ENCODE measurements around the gene THUMPD3.

DNA sequence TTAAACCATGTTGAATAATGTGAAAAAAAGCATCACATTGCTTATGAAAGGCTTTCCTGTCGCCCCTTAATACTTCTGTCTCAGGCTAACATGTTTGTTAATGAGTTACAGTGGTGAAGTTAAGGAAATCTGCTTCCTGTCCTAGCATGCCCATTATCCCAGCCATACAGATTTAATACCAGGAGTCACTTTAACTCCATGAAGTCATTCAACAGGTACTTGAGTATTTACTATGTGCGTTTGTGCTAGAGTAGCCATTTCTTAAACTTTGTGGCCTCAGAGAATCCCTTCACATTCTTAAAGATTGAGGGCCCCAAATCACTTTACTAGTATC is 24.4 kb downstream of the THUMPD3 start:
- TF ChIP-seq, protein P1, sequence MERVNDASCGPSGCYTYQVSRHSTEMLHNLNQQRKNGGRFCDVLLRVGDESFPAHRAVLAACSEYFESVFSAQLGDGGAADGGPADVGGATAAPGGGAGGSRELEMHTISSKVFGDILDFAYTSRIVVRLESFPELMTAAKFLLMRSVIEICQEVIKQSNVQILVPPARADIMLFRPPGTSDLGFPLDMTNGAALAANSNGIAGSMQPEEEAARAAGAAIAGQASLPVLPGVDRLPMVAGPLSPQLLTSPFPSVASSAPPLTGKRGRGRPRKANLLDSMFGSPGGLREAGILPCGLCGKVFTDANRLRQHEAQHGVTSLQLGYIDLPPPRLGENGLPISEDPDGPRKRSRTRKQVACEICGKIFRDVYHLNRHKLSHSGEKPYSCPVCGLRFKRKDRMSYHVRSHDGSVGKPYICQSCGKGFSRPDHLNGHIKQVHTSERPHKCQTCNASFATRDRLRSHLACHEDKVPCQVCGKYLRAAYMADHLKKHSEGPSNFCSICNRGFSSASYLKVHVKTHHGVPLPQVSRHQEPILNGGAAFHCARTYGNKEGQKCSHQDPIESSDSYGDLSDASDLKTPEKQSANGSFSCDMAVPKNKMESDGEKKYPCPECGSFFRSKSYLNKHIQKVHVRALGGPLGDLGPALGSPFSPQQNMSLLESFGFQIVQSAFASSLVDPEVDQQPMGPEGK (CRISPR knock-in tag; IDR thresholded peaks at IDR 0.05; ENCODE audit: borderline replicate concordance), result no peak
- TF ChIP-seq ISL1 (CRISPR knock-in tag; IDR thresholded peaks at IDR 0.05) (no peak), SNAI2 (CRISPR knock-in tag; IDR thresholded peaks at IDR 0.05) (no peak), ZFP3 (CRISPR knock-in tag; IDR thresholded peaks at IDR 0.05) (no peak), ZC3H10 (CRISPR knock-in tag; IDR thresholded peaks at IDR 0.05) (no peak), ZNF8 (CRISPR knock-in tag; IDR thresholded peaks at IDR 0.05) (no peak), ZFP30 (CRISPR knock-in tag; IDR thresholded peaks at IDR 0.05) (no peak), TCF4 (CRISPR knock-in tag; IDR thresholded peaks at IDR 0.05; ENCODE audit: borderline replicate concordance) (no peak), RARB (CRISPR knock-in tag; IDR thresholded peaks at IDR 0.05) (no peak), GLIS3 (CRISPR knock-in tag; IDR thresholded peaks at IDR 0.05) (no peak), PPARA (CRISPR knock-in tag; IDR thresholded peaks at IDR 0.05; ENCODE audit: borderline replicate concordance) (no peak), ESRRG (CRISPR knock-in tag; IDR thresholded peaks at IDR 0.05) (no peak)
- TF ChIP-seq, protein P2, sequence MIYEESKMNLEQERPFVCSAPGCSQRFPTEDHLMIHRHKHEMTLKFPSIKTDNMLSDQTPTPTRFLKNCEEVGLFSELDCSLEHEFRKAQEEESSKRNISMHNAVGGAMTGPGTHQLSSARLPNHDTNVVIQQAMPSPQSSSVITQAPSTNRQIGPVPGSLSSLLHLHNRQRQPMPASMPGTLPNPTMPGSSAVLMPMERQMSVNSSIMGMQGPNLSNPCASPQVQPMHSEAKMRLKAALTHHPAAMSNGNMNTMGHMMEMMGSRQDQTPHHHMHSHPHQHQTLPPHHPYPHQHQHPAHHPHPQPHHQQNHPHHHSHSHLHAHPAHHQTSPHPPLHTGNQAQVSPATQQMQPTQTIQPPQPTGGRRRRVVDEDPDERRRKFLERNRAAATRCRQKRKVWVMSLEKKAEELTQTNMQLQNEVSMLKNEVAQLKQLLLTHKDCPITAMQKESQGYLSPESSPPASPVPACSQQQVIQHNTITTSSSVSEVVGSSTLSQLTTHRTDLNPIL (CRISPR knock-in tag; IDR thresholded peaks at IDR 0.05; ENCODE audit: low read depth), result no peak
- TF ChIP-seq, protein P3, sequence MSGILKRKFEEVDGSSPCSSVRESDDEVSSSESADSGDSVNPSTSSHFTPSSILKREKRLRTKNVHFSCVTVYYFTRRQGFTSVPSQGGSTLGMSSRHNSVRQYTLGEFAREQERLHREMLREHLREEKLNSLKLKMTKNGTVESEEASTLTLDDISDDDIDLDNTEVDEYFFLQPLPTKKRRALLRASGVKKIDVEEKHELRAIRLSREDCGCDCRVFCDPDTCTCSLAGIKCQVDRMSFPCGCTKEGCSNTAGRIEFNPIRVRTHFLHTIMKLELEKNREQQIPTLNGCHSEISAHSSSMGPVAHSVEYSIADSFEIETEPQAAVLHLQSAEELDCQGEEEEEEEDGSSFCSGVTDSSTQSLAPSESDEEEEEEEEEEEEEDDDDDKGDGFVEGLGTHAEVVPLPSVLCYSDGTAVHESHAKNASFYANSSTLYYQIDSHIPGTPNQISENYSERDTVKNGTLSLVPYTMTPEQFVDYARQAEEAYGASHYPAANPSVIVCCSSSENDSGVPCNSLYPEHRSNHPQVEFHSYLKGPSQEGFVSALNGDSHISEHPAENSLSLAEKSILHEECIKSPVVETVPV (CRISPR knock-in tag; IDR thresholded peaks at IDR 0.05), result 0 out of 2 replicates have a peak, but pooled peaks have one; percentile 25
